GM19395 (cell line): ENCODE measurements around the gene IGLL1.
"Not testable (repeated sequence)": the region's sequence is repeated elsewhere in the genome, so short reads cannot be mapped to it uniquely, and the experiment has no call there.

Source experiments
- ATAC-seq: cut with Tn5 transposase; IDR thresholded peaks from one replicate; pipeline ENCODE4 v1.9.1; 2021; ENCODE audit warnings: mild to moderate bottlenecking, moderate library complexity; ENCODE audit not compliant: unreplicated experiment

The IGLL1 gene

DNA sequence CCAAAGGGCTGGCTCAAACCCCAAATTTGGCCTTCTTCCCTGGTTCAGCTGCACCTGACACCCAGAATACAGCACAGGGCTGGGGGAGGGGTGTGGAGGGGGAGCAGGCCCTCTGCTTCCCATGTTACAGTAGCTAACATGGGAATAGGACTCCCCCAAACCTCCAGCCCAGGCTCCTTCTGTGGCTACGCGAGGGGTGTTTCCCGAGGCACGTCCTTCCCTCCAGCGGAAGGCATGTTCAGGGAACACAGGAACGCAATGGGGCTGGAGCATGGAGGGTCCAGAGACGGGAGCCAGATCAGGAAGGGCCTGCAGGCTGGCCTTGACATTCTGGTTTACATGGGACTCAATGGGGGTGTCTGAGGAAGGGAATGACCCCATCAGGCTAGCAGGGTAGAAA, 11.8 kb upstream of the IGLL1 start:
- ATAC-seq = no peak

DNA sequence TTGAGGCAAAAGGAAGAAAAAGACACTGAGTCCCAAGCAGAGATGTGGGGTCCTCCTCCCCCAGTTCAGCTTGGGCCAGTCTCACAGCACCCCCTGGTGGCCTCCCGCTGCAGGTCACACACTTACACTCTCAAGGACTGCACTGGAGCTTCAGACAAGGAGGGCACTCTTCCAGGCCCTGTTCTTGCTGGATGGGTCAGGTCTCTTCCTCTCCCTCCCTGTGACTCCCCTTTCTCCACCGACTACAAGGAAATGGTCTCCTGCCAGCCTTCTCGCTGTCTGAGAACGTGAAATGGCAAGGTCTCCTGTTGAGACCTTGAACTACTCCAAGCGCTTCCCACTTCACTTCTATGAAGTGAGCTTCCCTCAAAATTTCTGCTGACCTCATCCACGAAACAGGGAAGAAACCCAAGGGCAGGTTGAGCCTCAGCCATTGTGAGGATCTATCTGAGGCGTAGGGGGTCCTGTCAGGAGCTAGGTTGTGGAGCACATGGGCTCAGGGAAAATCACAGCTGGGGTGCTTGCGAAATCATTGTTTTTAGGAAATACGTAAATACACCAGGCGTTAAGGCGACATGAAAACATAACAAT, 11.2 kb upstream of the IGLL1 start:
- no peak for ATAC-seq

DNA sequence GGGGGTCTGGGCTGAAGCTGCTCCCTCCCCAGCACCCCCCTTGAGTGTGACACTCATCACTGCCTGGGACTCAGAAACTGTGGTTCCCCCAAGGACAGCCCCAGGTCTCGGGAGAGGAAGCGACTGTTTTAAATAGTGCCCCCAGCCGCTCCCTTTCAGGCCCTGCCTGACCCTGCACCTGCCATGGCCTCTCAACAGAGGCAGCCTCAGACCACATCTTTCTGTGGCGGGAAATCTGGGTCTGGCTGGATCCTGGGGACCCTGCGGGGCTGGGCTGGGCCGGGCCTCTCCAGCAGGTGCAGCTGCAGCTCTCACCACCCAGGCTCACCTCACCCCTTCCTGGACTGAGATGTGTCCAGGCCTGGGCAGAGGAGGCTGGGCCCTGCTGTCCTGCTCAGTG, 3.7 kb upstream of the IGLL1 start:
- no peak for ATAC-seq

DNA sequence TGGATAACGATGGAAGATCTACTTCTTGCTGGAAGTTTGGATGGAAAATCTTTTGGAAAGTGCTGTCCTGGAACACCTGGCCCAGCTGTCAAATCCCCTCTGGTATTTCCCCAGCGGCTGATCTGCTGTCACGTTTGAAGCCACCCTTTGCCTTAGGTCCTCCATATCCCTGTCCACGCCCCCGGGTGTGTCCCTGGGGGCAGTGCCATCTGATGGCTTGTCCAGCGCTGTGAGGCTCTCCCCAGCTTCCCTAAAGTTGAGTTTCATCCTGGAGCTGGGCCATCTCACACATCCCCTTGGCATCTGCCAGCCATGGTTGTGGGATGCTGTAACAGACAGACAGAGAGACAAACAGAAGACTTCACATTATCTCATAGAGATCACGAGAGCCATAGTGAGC, 3.1 kb upstream of the IGLL1 start:
- no peak for ATAC-seq

DNA sequence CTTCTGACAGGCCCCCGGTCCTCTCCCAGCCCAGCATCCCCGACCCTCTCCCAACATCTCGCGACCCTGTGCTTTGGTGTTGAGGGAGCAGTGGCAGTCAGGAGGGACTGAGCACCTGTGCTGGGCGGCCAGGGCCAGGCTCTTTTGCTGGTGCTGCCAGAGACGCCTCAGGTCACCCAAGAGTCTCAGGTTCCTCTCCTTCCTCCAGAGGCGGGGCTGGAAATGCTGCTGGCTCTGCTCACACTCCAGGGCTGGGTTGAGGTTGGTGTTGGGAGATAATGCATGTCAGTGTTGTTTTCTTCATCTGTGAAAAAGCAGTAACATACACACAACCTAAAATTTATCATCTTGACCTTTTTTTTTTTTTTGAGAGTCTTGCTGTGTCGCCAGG, 1.2 kb upstream of the IGLL1 start:
- ATAC-seq = no peak

DNA sequence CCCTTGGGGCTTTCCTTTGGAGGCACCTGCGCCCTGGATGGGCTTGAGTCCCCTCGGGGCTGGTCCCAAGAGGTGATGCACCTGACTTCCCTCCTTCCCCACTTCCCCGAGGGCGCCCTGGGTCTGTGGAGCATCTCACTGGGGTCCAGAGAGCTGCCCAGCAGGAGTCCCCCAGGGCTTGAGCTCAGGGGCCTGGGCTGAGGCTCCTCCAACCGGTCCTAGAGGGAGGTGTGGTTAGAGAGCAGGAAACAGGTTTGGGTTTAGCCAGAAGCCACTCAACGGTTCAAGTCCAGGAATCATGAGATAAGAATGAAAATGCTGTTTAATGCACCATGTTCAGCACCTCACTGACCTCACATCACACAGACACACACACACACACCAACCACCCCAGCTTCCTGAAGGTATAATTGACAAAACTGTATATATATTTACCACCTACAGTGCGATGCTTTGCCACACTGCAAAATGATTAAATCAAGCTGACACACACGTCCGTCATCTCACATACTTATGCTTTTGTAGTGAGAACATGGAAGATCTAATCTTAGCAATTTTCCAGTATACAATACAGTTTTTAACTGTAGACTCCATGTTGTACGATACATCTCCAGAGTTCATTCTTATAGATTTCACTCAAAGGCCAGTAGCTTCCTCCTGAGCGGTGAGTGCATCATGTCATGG, 628 bp upstream of the IGLL1 start:
- ATAC-seq = no peak

DNA sequence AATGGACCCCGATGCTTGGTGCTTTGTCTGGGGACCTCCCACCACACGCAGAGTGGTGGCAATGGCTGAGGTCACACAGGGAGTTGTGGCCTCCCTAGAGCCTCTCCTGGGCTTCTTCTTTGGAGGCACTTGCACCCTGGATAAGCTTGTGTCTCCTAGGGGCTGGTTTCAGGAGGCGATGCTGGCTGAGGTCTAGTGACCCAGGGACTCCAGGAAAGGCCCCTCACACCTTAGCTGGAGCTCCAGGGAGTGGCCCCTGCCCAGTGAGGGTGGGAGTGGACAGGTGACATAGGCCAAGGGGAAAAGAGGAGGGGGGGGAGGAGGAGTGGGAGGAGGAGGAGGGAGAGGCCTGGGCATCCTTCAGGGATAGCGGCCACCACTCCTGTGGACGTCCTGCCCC, 810 bp downstream of the IGLL1 start:
- no peak for ATAC-seq

DNA sequence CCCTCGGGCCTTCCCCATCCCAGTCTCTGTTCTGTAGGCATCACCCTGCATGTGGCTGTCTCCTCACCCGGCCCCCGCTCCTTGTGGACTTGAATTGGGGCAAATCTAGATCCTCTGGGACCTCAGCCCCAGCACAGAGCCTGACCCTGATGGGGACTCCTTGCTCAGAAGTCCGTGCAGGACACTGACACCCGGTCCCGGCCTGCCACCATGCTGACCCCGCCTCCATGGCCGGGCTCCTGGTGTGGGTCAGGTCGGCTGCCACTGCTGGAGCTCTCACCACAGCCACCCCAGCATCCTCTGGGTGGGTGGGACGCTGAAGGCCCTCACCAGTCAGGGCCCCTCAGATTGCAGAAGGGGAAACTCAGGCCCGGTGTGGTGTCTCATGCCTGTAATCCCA, 1.8 kb downstream of the IGLL1 start:
- ATAC-seq = no peak

DNA sequence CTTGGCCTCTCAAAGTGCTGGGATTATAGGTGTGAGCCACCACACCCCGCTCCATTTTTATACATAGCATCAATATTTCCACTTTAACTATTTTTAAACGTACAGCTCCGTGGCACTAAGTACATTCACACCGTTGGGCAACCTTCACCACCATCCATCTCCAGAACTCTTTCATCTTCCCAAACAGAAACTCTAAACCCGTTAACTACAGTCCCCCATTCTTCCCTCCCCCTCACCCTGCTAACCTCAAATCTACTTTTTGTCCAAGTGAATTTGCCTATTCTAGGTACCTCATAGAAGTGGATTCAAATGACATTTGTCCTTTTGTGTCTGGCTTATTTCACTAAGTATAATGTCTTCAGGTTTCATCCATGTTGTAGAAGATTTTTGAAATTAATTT, 3.4 kb downstream of the IGLL1 start:
- ATAC-seq = no peak

DNA sequence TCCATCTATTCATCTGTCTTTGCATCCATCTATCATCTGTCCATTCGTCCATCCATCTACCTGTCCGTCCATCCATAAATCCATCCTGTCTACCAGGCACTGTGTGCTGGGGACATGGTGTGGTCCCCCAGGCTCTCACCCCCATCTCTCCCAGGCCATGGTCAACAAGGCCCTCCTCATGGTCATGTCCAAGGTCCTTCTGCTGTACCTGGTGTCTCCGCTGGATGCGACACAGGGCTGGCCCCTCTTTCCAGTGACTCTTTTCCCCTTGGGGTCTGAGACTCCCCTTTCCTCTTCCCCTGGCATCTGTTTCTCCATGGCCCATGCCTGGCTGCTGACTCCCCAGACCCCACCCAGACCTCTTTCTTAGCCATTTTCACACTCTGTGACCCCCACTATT, 4.5 kb downstream of the IGLL1 start:
- ATAC-seq = no peak

DNA sequence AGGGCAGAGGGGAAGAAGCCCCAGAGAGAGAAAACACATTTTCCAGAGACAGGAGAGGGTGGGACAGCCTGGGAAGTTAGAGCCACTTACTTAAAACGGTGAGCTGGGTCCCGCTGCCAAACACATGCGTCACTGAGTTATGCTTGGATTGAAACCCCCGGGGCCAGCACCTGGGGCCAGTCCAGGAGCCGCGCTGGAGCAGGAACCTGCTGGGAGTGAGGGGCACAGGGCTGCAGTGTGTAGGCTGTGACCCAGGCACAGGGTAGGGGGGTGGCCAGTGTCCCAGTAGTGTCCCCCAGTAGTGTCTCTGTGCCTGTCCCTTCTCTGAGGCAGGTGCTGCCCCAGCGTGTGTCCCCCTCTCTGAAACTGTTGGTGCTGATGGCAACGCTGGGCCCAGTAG, 5.2 kb downstream of the IGLL1 start:
- no peak for ATAC-seq

DNA sequence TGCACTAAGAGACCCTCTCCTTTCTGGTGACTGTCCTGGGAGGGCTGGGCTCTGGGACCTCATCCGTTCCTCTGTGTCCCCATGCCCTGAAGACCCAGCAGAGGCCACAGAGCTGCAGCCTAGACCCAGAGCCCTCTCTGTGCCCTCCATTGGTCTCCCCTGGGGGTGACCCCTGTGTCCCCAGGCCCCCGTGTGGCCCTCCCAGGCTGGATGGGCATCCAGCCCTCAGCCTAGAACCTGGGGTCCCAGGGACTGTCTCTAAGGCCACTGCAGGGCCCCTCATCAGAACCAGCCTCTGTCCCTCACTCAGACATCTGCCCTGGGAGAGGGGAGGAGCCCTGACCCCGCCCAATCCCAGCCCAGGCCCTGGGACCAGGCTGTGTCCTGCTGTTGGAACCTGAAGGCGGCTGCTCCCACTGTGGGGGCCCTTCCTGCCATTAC, 5.7 kb downstream of the IGLL1 start:
- no peak for ATAC-seq

DNA sequence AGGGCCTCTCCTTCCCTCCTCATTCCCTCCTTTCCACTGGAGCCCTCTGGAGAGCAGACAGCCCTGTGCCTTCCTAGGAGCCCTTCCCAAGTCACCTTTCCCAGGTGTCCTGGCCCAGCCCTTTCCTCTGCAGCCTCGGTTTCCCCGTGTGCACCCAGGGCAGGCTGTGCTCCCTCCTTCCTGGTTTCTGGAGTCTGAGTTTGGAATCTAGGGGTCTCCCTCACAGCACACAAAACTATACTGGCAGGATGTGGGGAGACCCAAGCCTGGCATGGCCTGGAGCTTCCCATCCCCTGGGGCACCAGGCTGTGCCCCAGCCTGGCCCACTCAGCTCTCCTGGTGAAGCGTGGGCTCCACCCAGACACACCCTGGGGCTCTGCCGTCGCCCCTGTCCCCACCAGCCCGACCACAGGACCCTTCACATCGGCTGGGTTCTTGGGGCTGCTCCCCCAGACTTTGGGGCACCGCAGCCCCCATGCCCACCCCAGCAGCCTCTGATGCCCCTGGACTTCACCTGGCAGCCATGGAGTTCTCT, 6.3 kb downstream of the IGLL1 start:
- not testable (repeated sequence) for ATAC-seq

DNA sequence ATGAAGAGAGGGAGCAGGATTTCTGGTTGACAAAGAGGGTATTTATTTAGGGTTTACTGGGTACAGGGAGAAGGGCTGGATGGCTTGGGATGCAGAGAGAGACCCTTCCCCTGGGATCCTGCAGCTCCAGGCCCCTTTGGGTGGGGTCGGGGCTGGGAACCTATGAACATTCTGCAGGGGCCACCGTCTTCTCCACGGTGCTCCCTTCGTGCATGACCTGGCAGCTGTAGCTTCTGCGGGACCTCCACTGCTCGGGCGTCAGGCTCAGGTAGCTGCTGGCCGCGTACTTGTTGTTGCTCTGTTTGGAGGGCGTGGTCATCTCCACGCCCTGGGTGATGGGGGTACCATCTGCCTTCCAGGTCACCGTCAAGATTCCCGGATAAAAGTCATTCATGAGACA, 7.0 kb downstream of the IGLL1 start:
- ATAC-seq = not testable (repeated sequence)

DNA sequence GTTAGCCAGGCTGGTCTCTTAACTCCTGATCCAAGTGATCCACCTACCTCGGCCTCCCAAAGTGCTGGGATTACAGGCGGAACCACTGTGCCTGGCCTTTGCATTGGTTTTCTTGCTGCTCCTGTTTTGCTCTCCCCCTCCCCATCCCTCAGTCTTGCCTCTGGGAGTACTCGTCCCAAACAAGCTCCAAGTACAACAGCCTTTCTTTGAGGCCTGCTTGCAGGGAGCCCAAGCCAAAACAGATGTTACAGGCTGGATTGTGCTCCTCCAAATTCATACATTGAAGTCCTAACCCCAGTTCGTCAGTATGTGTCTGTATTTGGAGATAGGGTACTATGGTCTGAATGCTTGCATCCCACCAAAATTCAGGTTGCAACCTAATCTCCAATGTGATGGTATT, 8.6 kb downstream of the IGLL1 start:
- no peak for ATAC-seq

DNA sequence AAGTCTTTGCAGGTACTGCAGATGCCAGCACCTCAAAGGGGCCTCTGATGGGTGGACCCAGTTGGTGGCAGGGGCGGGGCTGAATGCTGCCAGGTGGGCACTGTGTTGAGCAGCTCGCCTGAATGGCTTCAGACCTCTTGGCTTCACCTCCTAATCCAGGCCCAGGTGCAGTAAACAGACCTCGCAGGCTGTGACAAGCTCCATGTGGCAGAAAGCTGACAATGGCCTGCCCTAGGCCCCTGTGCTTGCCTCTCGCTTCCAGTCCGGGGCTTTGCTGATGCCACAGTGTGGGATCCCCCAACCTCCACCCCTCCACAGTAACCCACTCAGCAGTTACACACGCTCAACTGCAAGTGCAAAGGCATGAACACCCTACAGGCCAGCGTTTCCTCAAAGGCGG, 9.4 kb downstream of the IGLL1 start:
- ATAC-seq = no peak

DNA sequence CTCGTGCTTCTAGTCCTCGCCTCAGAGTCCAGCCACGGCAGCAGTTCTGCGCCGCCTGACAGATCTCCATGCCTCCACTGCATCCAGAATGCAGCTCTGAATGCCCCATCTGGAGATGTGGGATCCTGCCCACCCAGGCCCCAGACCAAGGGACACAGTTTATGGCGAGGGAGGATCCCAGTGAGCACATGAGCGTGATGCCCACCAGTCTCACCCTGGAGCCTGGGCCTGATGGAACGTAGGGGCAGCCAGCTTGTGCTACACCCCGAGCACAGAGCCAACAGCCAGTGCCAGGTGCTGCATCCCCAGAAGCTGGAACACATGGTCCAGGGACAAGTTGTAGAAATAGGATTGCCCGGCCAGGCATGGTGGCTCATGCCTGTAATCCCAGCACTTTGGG, 10.4 kb downstream of the IGLL1 start:
- no peak for ATAC-seq

DNA sequence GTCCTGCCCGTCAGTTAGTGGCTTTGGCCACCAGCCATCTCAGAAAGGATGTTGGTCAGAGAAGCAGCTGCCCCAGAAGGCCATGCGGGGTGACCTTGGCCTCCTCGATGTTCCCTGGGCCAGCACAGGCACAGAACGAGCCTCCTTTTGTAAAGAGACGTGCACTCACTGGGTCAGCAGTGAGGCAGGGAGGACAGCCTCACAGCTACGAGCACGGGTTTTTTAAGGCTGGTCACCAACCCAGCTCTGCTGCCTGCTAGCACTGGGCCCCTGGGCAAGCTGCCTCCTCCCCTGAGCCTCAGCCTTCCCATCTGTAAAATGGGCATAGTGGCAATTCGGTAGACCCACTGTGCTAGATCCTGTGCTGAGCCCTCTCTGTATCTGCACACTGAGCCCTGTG, 10.8 kb downstream of the IGLL1 start:
- ATAC-seq = no peak

DNA sequence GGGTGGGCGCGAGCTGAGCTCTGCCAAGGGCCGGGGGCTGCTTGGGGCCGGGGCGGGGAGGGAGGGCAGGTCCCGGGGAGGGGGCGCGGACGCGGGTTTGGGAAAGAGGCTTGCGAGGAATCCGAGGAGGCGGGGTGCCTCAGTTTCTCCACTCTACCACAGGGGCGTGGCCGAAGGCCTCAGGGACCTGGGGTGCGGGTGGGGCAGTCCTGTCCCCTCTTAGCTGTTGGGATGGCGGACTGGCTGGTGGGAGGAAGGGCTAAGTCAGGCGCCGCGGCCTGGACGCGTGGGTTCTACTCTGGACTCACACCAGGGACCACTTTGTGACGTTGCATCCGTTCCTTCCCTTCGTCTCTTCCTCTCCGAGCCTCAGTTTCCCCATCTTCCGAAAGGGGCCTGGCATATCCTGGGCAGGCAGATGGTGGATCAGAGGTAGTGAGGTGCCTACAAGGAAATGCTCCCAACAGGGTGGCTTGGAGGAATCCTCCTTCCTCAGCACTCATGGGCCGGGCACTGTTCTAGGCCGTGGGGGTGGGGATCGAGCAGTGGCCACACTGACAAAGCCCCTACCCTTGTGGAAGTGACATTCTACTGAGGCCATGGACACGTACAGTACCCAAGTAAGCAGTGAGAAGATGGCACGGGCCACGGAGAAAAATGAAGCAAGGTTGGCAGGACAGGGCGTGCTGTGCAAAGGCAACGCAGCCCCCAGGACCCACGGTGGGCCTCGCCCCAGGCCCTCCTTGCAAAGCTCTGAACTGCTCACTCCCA, 13.2 kb downstream of the IGLL1 start:
- ATAC-seq = no peak

DNA sequence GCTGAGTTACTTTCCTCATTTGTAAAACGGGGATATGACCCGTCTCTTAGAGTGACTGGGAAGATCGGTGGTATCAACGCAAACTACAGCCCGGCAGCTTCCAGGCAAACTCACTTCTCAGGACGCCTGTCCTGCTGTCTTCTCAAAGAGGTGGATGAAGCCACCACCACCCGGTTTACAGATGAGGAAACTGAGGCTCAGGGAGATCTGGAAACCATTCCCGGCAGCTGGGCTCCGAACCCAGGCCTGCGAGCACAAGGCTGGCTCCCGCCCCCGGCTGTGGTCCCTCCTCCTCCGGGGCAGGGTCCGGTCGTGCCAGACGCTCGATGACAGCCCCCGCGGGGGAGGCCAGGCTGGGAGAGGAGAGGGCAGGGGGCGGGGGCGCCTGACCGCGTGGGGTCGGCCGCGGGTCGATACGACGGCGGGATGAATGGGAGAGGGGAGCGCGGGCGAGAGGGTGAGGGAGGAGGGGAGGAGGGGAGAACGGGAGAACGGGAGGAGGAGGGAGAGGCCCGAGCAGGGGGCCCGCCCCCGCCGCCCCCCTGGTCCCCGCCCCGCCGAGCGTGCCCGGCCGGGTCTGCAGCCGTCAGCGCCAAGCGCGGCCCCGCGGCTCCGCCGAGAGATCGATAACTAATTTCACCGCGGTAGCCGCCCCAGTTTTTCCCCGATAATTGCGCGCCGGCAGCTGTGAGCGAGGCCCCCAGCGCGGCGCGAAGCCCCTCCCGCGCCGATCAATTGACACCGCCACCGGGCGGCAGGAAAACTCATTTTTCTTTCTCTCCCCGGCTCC, 14.0 kb downstream of the IGLL1 start:
- ATAC-seq = no peak

DNA sequence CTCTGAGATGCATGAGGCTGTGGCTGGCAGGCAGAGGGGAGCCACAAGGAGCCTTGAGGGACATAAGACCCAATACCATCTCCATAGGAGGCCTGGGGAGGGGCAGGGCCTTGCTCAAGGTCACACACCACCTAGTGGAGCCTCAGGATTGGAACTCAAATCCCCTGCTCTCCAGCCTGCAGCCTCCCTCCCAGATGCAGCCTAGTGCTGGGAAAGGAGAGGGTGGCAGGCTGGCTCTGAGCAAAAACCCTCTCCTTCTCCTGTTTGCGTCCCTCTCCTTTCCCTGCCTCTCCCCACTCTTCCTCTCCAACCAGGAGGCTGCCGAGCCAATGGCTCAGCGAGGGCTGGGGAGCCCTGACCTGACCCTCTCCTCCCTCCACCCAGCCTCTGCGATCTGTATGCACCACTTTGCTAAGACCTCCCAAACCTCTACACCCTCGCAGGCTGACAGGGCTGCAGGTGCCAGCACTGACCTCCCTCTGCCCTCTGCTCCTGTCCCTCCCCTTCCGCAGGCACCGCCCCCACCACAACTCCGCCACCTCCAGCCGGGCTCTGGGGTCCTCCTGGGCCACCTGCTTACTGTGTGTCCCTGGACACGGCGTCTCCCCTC, 14.7 kb downstream of the IGLL1 start:
- ATAC-seq = no peak
